B cell (primary cell): ENCODE data around the gene BNIP5. TPM values are rescaled to one million over a fixed set of nuclear protein-coding genes. Genes with fewer than 3 reads are reported as not detected.

Source experiments
- ATAC-seq: fragments of 200-7000 bp; cut with Tn5 transposase; one replicate; pipeline ENCODE4 v1.10.0; 2021; ENCODE audit warnings: low read depth, mild to moderate bottlenecking, moderate number of reproducible peaks, moderate library complexity
- CTCF ChIA-PET: fragments of 350-600 bp; sonication (Branson Sonifier 250); formaldehyde crosslinking; loops from one replicate; lab custom pipeline; 2021; ENCODE audit warnings: antibody characterized with exemption, inconsistent platforms; lab: Charles Lee
- POLR2A ChIA-PET: fragments of 350-600 bp; sonication (Branson Sonifier 250); formaldehyde crosslinking; loops from one replicate; lab custom pipeline; 2021; ENCODE audit warnings: antibody characterized with exemption; lab: Charles Lee
- DNase-seq: peaks from one replicate; pipeline ENCODE4 v3.0.0; 2013
- H2AFZ ChIP-seq: 2 replicates; pipeline ENCODE4 v1.6.1; 2012; ENCODE audit warnings: mild to moderate bottlenecking, low read depth, low read length; ENCODE audit not compliant: insufficient read depth, poor library complexity, severe bottlenecking
- H3K27ac ChIP-seq, 2 donors: 1 replicate in 1 of 2; 2 replicates in 1 of 2; pipeline ENCODE4 v1.5.1; 2012 to 2013; ENCODE audit warnings: low read length in 2 of 2, mild to moderate bottlenecking in 2 of 2, moderate library complexity in 1 of 2
- H3K27me3 ChIP-seq, 4 experiments: fragments of 200-600 bp in 1 of 4; sonication (generic) in 1 of 4; replicated peaks in 1 of 4; 1 replicate in 2 of 4; 2 replicates in 2 of 4; pipeline versions ENCODE4 v1.6.1 to v1.7.0; 2013 to 2016; ENCODE audit warnings: low read length in 3 of 4, mild to moderate bottlenecking in 2 of 4, mixed read lengths in 1 of 4, moderate library complexity in 1 of 4; ENCODE audit not compliant: insufficient read depth in 4 of 4, control insufficient read depth in 3 of 4; ENCODE audit errors: control extremely low read depth in 1 of 4
- H3K36me3 ChIP-seq, 2 experiments: replicated peaks in 1 of 2; 1 replicate in 1 of 2; 2 replicates in 1 of 2; pipeline versions ENCODE4 v1.6.1 to v1.7.1; 2013; ENCODE audit warnings: low read length in 1 of 2; ENCODE audit not compliant: insufficient read depth in 2 of 2, control insufficient read depth in 1 of 2; ENCODE audit errors: control extremely low read depth in 1 of 2, extremely low read depth in 1 of 2
- H3K4me1 ChIP-seq, 2 donors: fragments of 200-600 bp in 1 of 2; sonication (generic) in 1 of 2; 1 replicate in 1 of 2; 2 replicates in 1 of 2; pipeline versions ENCODE4 v1.5.1 to v1.6.1; 2013 to 2017; ENCODE audit warnings: low read length in 2 of 2; ENCODE audit not compliant: control insufficient read depth in 2 of 2, insufficient read depth in 2 of 2
- H3K4me2 ChIP-seq: replicated peaks from 2 replicates; pipeline ENCODE3; 2012; ENCODE audit warnings: mild to moderate bottlenecking, low read depth, low read length; ENCODE audit not compliant: poor library complexity, severe bottlenecking
- H3K4me3 ChIP-seq, 5 experiments: fragments of 200-600 bp in 1 of 5; sonication (generic) in 1 of 5; 1 replicate in 3 of 5; 2 replicates in 2 of 5; pipeline versions ENCODE4 v1.5.1 to v1.7.0; 2011 to 2016; ENCODE audit warnings: low read length in 4 of 5, mild to moderate bottlenecking in 4 of 5, low read depth in 2 of 5, control low read depth in 1 of 5, moderate library complexity in 1 of 5; ENCODE audit not compliant: insufficient read depth in 1 of 5; ENCODE audit errors: control extremely low read depth in 1 of 5, extremely low read depth in 1 of 5
- H3K79me2 ChIP-seq: fragments of 200-600 bp; sonication (generic); one replicate; pipeline ENCODE4 v1.6.0; 2016; ENCODE audit warnings: low read length; ENCODE audit not compliant: control insufficient read depth, insufficient read depth
- H3K9ac ChIP-seq: fragments of 200-600 bp; sonication (generic); 2 replicates; pipeline ENCODE4 v1.6.1; 2017; ENCODE audit warnings: mild to moderate bottlenecking, low read length, moderate library complexity
- H3K9me3 ChIP-seq, 3 donors: one replicate each; pipeline versions ENCODE4 v1.6.1 to v1.7.1; 2013; ENCODE audit warnings: low read length in 2 of 3; ENCODE audit not compliant: control insufficient read depth in 2 of 3, insufficient read depth in 1 of 3; ENCODE audit errors: control extremely low read depth in 1 of 3
- H4K20me1 ChIP-seq: 2 replicates; pipeline ENCODE4 v1.6.0; 2012; ENCODE audit warnings: mild to moderate bottlenecking, low read length; ENCODE audit not compliant: insufficient read depth, control insufficient read depth, poor library complexity, severe bottlenecking
- H3K27ac Mint-ChIP-seq: one replicate; pipeline ENCODE4 v1.8.0; 2021; ENCODE audit warnings: mixed read lengths
- H3K27me3 Mint-ChIP-seq: one replicate; pipeline ENCODE4 v1.8.0; 2021; ENCODE audit warnings: mixed read lengths
- H3K4me1 Mint-ChIP-seq: one replicate; pipeline ENCODE4 v1.8.0; 2021; ENCODE audit warnings: mixed read lengths
- H3K4me3 Mint-ChIP-seq: one replicate; pipeline ENCODE4 v1.8.0; 2021; ENCODE audit warnings: mixed read lengths
- H3K9me3 Mint-ChIP-seq: one replicate; pipeline ENCODE4 v1.8.0; 2022; ENCODE audit warnings: mixed read lengths; ENCODE audit not compliant: insufficient read depth
- CTCF ChIP-seq: fragments of 200-600 bp; IDR thresholded peaks from one replicate; pipeline ENCODE4 v1.8.0; 2022; ENCODE audit warnings: antibody characterized with exemption, mild to moderate bottlenecking
- EZH2 ChIP-seq: IDR thresholded peaks from 2 replicates; pipeline ENCODE4 v1.6.1; 2012; ENCODE audit warnings: borderline replicate concordance, low read depth, mild to moderate bottlenecking, moderate library complexity, low read length; ENCODE audit not compliant: insufficient read depth, poor library complexity, severe bottlenecking
- WGBS: methylation state at CpG from one replicate; pipeline ENCODE4 v1.1.5; 2013; ENCODE audit warnings: missing lambda C conversion rate; ENCODE audit not compliant: insufficient coverage; 5-methylcytosine and 5-hydroxymethylcytosine counted together
- intact Hi-C: fragments of 100-400 bp; cut with micrococcal nuclease; formaldehyde crosslinking; loops from one replicate; pipeline ENCODE4 v1.10.0; 2022
- polyA plus RNA-seq: library from polyadenylated mRNA; depleted of rRNA; stranded (reverse); fragments of >200 nt; gene quantifications from 2 replicates; pipeline ENCODE4 v1.2.3, GENCODE V29; 2012
- total RNA-seq, 2 donors: library from RNA; stranded (reverse); fragments of 120-200 nt in 1 of 2; gene quantifications; 1 replicate in 1 of 2; 2 replicates in 1 of 2; pipeline versions ENCODE4 v1.2.3 to v1.2.4, GENCODE V29; 2013 to 2022

BNIP5 gene
- total and polyA plus RNA-seq, 2 donors (not counting 1 experiment from before 2014, with no cell fraction given): 0.06 to 0.10 TPM

- no peak overlapping the region for H3K27ac ChIP-seq
- 52% methylated on average over 18 of the region's 20 CpGs for WGBS
- Mint-ChIP-seq H3K9me3 (no peaks in the 10 kb centered on the region), H3K27me3 (peaks cover 30% of the 10 kb centered on the region), H3K27ac (no peak overlapping the region), H3K4me1 (peaks cover 15% of the 10 kb centered on the region), H3K4me3 (no peak overlapping the region)
- POLR2A ChIA-PET: no interaction called here
- ATAC-seq (no peak), DNase-seq (no peak)
- H3K9me3 ChIP-seq: no peaks in the 10 kb centered on the region
- H3K9ac ChIP-seq: no peak overlapping the region
- TF ChIP-seq CTCF: no peak
- TF ChIP-seq EZH2: no peak
- H3K79me2 ChIP-seq: no peaks in the 10 kb centered on the region
- CTCF ChIA-PET: interaction anchor here (1.4 kb wide), 1 partner anchor 13 kb away, joined by 3 read pairs; no protein-coding TSS in a partner anchor
- H3K27me3 ChIP-seq: peaks cover 0 to 12% (median 0%) of the 10 kb centered on the region in 4 experiments
- intact Hi-C loops: no loop called here
- H2AFZ ChIP-seq: no peak overlapping the region
- H3K36me3 ChIP-seq: no peaks in the 10 kb centered on the region
- H3K4me2 ChIP-seq: no peak overlapping the region
- H3K4me3 ChIP-seq: no peak overlapping the region
- H4K20me1 ChIP-seq: no peaks in the 10 kb centered on the region
- peaks cover 10 to 16% of the 10 kb centered on the region in 2 donors for H3K4me1 ChIP-seq
These were observed 2.6 kb downstream of the BNIP5 start for GRCh38 chr6:36333931-36334725.
